ENCODE data around the gene GAB1. TPM values are rescaled to one million over a fixed set of nuclear protein-coding genes. Genes with fewer than 3 reads are reported as not detected.

Gene GAB1
- total RNA-seq, 1 donor from 2014 or later: 44.6 TPM

DNA sequence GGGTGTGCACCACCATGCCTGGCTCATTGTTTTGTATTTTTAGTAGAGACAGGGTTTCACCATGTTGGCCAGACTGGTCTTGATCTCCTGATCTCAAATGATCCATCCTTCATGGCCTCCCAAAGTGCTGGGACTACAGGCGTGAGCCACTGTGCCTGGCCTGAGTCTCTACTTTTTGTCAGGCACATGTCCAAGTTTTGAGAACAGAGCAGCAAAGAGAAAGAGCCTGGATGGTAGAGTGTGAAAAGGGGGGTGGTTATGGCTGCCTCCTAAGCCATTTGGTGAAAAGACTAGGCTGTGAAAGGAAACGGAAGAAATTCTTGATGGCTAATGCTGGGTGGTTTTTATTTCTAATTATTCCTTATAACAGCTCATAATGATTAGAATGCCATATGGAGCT, 63.4 kb downstream of the GAB1 start:
- DNase-seq (ENCODE audit: low spot score in 2 of 2, unreplicated experiment in 2 of 2): no peak
- TF ChIP-seq, protein P1, sequence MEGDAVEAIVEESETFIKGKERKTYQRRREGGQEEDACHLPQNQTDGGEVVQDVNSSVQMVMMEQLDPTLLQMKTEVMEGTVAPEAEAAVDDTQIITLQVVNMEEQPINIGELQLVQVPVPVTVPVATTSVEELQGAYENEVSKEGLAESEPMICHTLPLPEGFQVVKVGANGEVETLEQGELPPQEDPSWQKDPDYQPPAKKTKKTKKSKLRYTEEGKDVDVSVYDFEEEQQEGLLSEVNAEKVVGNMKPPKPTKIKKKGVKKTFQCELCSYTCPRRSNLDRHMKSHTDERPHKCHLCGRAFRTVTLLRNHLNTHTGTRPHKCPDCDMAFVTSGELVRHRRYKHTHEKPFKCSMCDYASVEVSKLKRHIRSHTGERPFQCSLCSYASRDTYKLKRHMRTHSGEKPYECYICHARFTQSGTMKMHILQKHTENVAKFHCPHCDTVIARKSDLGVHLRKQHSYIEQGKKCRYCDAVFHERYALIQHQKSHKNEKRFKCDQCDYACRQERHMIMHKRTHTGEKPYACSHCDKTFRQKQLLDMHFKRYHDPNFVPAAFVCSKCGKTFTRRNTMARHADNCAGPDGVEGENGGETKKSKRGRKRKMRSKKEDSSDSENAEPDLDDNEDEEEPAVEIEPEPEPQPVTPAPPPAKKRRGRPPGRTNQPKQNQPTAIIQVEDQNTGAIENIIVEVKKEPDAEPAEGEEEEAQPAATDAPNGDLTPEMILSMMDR (IDR thresholded peaks at IDR 0.05; ENCODE audit: unreplicated experiment): no peak
- Mint-ChIP-seq H3K36me3 (no peaks in the 10 kb centered on the region), H3K27ac (no peak overlapping the region), H3K4me3 (no peak overlapping the region), H3K27me3 (ENCODE audit: low read depth) (no peaks in the 10 kb centered on the region), H3K4me1 (peaks cover 16% of the 10 kb centered on the region), H3K9me3 (no peaks in the 10 kb centered on the region)

DNA sequence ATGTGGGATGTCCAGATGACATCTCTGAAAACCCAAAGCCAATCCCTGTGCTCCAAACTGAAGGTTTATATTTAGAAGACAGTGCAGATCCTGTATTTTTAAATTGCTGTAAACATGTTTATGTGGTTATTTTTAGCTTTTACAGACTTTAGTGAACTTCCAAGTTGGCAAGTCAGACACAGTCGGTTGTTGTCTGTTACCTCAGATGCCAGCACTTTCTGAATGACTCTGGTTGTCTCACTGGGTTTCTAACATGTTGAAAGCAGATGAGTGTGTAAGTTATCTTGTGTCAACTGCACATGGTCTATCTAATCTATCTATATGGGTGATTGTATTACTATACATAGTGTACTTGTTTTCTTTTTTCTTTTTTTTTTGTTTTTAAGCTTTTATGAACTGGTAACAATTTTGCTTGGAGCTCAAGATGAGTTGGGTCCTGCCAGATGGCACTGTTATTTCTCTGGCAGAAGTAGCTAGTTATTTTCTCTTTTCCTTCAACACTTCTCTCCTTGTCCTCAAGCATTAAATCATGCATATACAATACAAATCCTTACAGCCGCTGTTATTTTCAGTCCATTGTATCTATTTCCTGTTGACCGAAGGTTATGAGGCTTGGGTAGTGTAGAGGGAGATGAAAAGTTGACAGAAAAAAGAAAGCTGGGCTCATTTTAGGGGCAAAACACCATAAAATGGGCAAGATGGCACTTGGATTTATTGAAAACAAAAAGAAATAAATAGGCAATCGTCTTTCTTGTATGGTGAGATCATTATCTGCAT, 66.3 kb downstream of the GAB1 start:
- no peak for DNase-seq (ENCODE audit: low spot score in 2 of 2, unreplicated experiment in 2 of 2)
- Mint-ChIP-seq H3K27ac (no peak overlapping the region), H3K27me3 (ENCODE audit: low read depth) (no peaks in the 10 kb centered on the region), H3K4me3 (no peak overlapping the region), H3K4me1 (peaks cover 6% of the 10 kb centered on the region), H3K36me3 (peaks cover 3% of the 10 kb centered on the region), H3K9me3 (no peaks in the 10 kb centered on the region)
- TF ChIP-seq, protein P1 (IDR thresholded peaks at IDR 0.05; ENCODE audit: unreplicated experiment): no peak

DNA sequence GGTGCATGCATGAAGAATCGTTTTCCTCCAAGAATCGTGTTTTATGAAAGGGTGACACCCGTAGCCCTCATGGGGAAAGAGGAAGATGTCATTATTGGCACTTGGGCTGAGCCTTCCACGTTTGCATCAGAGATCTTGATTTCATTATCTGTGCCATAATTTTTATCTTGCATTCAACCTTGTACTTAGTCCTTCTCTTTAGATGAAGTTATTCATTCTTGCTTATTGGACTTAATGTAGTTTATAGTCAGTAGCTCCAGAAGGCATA, 66.8 kb downstream of the GAB1 start:
- Mint-ChIP-seq H3K36me3 (peaks cover 3% of the 10 kb centered on the region), H3K4me3 (no peak overlapping the region), H3K9me3 (no peaks in the 10 kb centered on the region), H3K27ac (no peak overlapping the region), H3K27me3 (ENCODE audit: low read depth) (no peaks in the 10 kb centered on the region), H3K4me1 (peaks cover 6% of the 10 kb centered on the region)
- DNase-seq (ENCODE audit: low spot score in 2 of 2, unreplicated experiment in 2 of 2): no peak
- TF ChIP-seq, protein P1 (IDR thresholded peaks at IDR 0.05; ENCODE audit: unreplicated experiment): no peak

DNA sequence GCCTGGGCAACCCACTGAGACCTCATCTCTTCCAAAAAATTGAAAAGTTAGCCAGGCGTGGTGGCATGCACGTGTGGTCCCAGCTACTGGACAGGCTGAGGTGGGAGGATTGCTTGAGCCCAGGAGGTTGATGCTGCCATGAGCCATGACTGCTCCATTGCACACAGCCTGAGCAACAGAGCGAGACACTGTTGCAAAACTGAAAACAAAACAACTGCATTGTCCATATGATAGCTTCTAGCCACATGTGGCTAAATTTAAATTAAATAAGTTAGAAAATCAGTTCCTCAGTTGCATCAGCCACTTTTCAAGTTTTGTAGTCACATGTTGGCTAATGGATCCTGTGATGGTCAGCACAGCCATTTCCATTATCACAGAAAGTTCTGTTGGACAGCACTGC, 67.9 kb downstream of the GAB1 start:
- Mint-ChIP-seq H3K4me3 (no peak overlapping the region), H3K9me3 (no peaks in the 10 kb centered on the region), H3K27ac (no peak overlapping the region), H3K27me3 (ENCODE audit: low read depth) (no peaks in the 10 kb centered on the region), H3K4me1 (peaks cover 3% of the 10 kb centered on the region), H3K36me3 (peaks cover 3% of the 10 kb centered on the region)
- DNase-seq (ENCODE audit: low spot score in 2 of 2, unreplicated experiment in 2 of 2): no peak
- TF ChIP-seq, protein P1 (IDR thresholded peaks at IDR 0.05; ENCODE audit: unreplicated experiment): no peak

DNA sequence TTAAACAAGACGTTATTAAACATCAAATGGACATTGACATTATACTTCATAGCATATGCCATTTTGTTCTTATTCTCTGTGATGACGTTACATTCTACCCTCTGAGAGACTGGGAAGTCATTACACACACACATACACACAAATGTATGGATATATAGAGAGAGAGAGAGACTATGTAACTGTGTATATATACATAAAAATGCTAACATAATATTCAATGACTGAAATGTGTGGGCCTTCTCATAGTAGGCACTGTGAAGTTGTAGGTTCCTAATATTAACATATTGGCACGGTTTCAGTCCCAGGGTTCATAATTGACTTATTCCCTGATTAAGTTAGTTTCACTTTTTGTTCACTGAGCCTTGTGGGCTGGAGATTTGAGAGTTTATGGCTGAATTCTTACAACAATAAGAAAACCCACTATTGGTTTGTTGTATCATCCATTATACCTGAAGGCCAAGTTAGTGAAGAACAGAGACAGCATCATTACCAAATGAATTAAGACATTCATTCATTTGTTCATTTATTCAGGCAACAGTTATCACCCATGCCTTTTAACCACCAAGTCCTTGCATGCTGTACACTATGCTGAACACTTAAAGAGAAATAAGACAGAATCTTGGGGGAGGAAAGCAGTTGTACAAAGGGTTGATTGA, 68.5 kb downstream of the GAB1 start:
- no peak overlapping the region for H3K4me3 Mint-ChIP-seq
- TF ChIP-seq, protein P1 (IDR thresholded peaks at IDR 0.05; ENCODE audit: unreplicated experiment): no peak
- peaks cover 6% of the 10 kb centered on the region for H3K4me1 Mint-ChIP-seq
- no peak for DNase-seq (ENCODE audit: low spot score in 2 of 2, unreplicated experiment in 2 of 2)
- no peaks in the 10 kb centered on the region for H3K9me3 Mint-ChIP-seq
- H3K27me3 Mint-ChIP-seq (ENCODE audit: low read depth): no peaks in the 10 kb centered on the region
- H3K27ac Mint-ChIP-seq: no peak overlapping the region
- peaks cover 3% of the 10 kb centered on the region for H3K36me3 Mint-ChIP-seq

Measured in mesothelial cell of epicardium (in vitro differentiated cells).